Spinal cord (tissue), 10 donors: ENCODE measurements around the gene CCDC88C. TPM values are rescaled to one million over a fixed set of nuclear protein-coding genes. Genes with fewer than 3 reads are reported as not detected.
A peak's percentile ranks its signal among the peaks of the same experiment; 100 is the strongest.

Experiments used
- DNase-seq, 6 donors: peaks; one replicate each; pipeline versions ENCODE4 v3.0.0 to v3.0.0-alpha.2; 2013 to 2015; ENCODE audit warnings: low spot score in 6 of 6, low read depth in 4 of 6
- H3K27ac ChIP-seq: one replicate; pipeline ENCODE4 v1.5.1; 2013; ENCODE audit warnings: low read depth, low read length, control low read depth
- H3K27me3 ChIP-seq: one replicate; pipeline ENCODE4 v1.6.1; 2013; ENCODE audit warnings: low read length; ENCODE audit not compliant: control insufficient read depth, insufficient read depth
- H3K36me3 ChIP-seq: one replicate; pipeline ENCODE4 v1.6.1; 2013; ENCODE audit warnings: low read length; ENCODE audit not compliant: control insufficient read depth, insufficient read depth
- H3K4me1 ChIP-seq: one replicate; pipeline ENCODE4 v1.6.1; 2013; ENCODE audit warnings: low read length; ENCODE audit not compliant: control insufficient read depth, insufficient read depth
- H3K4me3 ChIP-seq: one replicate; pipeline ENCODE4 v1.5.1; 2013; ENCODE audit warnings: low read depth, low read length, control low read depth
- H3K9me3 ChIP-seq: one replicate; pipeline ENCODE4 v1.6.1; 2013; ENCODE audit warnings: low read length; ENCODE audit not compliant: control insufficient read depth, insufficient read depth
- WGBS: methylation state at CpG from one replicate; pipeline ENCODE4 v1.1.5; 2013; ENCODE audit warnings: missing lambda C conversion rate; ENCODE audit not compliant: insufficient coverage; 5-methylcytosine and 5-hydroxymethylcytosine counted together
- polyA plus RNA-seq, 2 donors: library from polyadenylated mRNA; unstranded; fragments of 120-200 nt; gene quantifications; one replicate each; pipeline ENCODE4 v1.2.1, GENCODE V29; 2013; ENCODE audit not compliant: insufficient read length in 2 of 2
- total RNA-seq, 2 donors: library from RNA; depleted of rRNA in 1 of 2; stranded (reverse); fragments of 120-200 nt in 1 of 2; fragments of >200 nt in 1 of 2; gene quantifications; one replicate each; pipeline versions ENCODE4 v1.2.3 to v1.2.4, GENCODE V29; 2013 to 2014
- donor health status: healthy.

Gene CCDC88C
- total and polyA plus RNA-seq, 4 donors, result 8.8 to 22.6 (median 19.9) TPM

GRCh38 chr14:91341334-91341733, 76.3 kb downstream of the CCDC88C start:
- H3K27me3 ChIP-seq, result no peaks in the 10 kb centered on the region
- 93% methylated on average over 2 of the region's 2 CpGs for WGBS
- H3K36me3 ChIP-seq, result peaks cover 46% of the 10 kb centered on the region
- peaks cover 2% of the 10 kb centered on the region for H3K4me1 ChIP-seq
- H3K27ac ChIP-seq, result no peak overlapping the region
- H3K4me3 ChIP-seq, result no peak overlapping the region
- no peaks in the 10 kb centered on the region for H3K9me3 ChIP-seq
- no peak for DNase-seq

DNA sequence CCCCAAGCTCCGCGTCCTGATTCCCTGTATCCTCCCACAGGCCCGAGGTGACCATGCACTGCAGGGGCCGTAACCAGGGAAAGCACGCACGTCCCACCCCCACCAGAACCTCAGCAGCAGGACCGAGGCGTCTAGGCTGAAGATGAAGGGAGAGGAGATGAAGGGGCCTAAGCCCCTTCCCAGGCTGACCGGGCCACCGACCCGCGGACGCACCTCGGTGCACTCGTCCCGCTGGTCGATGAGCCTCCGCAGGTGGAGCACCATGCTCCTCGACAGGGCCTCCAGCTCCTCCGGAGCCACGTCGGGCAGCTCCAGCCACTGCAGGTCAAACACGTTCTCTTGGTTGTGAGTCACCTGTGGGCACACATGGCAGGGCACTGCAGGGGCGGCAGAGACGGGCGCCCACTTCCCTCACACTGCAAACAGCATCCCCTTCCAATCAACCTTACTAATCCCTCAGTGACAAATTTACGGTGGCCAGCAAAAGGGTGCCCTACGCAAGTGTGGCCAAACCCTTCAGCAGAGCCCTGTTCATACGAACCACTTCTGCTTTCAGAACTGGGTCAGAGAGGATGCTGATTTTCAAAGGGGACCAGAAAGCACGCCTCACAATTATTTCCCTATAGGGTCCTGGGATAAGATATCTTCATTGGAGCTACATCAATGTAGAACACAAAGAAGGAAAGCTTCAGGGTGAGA, 77.8 kb downstream of the CCDC88C start:
- Histone ChIP-seq H3K4me3 (no peak overlapping the region), H3K27ac (no peak overlapping the region), H3K36me3 (peaks cover 56% of the 10 kb centered on the region), H3K27me3 (no peaks in the 10 kb centered on the region), H3K4me1 (peaks cover 7% of the 10 kb centered on the region), H3K9me3 (no peaks in the 10 kb centered on the region)
- no peak for DNase-seq
- 94% methylated on average over 21 of the region's 30 CpGs for WGBS

GRCh38 chr14:91339076-91339475, 78.5 kb downstream of the CCDC88C start:
- Histone ChIP-seq H3K27me3 (no peaks in the 10 kb centered on the region), H3K9me3 (no peaks in the 10 kb centered on the region), H3K27ac (no peak overlapping the region), H3K4me1 (peaks cover 7% of the 10 kb centered on the region), H3K36me3 (peaks cover 62% of the 10 kb centered on the region), H3K4me3 (no peak overlapping the region)
- 96% methylated on average over 17 of the region's 17 CpGs for WGBS
- no peak for DNase-seq

GRCh38 chr14:91338379-91338778, 79.2 kb downstream of the CCDC88C start:
- Histone ChIP-seq H3K36me3 (peaks cover 64% of the 10 kb centered on the region), H3K27ac (no peak overlapping the region), H3K4me3 (no peak overlapping the region), H3K4me1 (peaks cover 7% of the 10 kb centered on the region), H3K9me3 (no peaks in the 10 kb centered on the region), H3K27me3 (no peaks in the 10 kb centered on the region)
- WGBS, result 94% methylated on average over 3 of the region's 7 CpGs
- no peak for DNase-seq

DNA sequence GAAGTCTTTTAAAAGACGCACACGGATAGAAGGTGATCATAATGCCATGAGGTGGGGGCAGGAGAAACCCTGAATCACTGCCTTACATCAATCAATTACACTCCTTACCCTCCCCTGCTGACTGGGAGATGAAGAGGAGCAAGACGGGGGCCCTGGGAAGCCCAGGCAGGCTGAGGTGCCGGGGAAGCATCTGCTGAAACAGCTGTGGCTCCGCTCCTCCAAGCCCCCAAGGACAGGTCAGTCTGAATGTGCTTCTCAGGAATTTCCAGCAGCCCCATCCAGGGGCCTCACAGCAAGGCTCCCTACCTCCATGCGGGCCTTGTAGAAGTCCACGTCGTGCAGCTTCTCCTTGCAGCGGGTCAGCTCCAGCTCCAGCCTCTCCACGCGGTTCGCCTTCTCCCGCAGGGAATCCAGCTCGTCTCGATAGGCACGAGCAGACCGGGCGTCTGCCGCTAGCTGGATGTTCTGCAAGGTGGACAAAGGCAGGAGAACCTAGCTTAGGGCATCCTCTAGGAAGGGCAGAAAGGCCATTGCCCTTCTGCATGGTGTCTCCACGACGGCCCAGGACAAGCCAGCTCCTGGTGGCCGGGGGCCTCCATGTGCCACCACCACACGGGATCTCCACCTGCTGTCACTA, 79.8 kb downstream of the CCDC88C start:
- no peak overlapping the region for H3K4me3 ChIP-seq
- no peak for DNase-seq
- H3K27ac ChIP-seq, result no peak overlapping the region
- no peaks in the 10 kb centered on the region for H3K9me3 ChIP-seq
- H3K27me3 ChIP-seq, result no peaks in the 10 kb centered on the region
- H3K36me3 ChIP-seq, result peaks cover 59% of the 10 kb centered on the region
- 88% methylated on average over 20 of the region's 23 CpGs for WGBS
- H3K4me1 ChIP-seq, result peaks cover 7% of the 10 kb centered on the region

DNA sequence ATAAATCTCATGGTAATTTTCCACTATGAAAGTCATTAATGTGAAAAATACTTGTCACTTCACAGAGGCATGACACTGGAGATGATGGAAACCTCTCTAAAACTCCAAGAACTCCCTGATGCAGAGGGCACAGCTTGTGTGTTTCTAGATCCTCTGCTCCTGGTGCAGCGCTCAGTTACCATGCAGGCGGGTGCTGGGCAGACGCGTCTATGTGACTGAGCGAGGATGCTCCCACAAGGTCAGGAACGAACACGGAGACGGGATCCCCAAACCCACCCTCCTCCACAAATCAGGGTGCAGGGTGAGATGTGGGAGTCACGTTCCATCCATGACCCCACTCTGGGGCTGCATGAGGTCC, 81.5 kb downstream of the CCDC88C start:
- Histone ChIP-seq H3K4me3 (no peak overlapping the region), H3K27me3 (no peaks in the 10 kb centered on the region), H3K36me3 (peaks cover 61% of the 10 kb centered on the region), H3K27ac (no peak overlapping the region), H3K9me3 (no peaks in the 10 kb centered on the region), H3K4me1 (peaks cover 14% of the 10 kb centered on the region)
- no peak for DNase-seq
- WGBS, result 80% methylated on average over 7 of the region's 9 CpGs

- DNase-seq, result peak in 1 of 6 donors; percentile 75
- 82% methylated on average over 16 of the region's 19 CpGs for WGBS
- Histone ChIP-seq H3K9me3 (no peaks in the 10 kb centered on the region), H3K4me1 (peaks cover 17% of the 10 kb centered on the region), H3K27me3 (no peaks in the 10 kb centered on the region), H3K36me3 (peaks cover 62% of the 10 kb centered on the region), H3K27ac (no peak overlapping the region), H3K4me3 (no peak overlapping the region)
Observed at GRCh38 chr14:91335191-91336092, 82.2 kb downstream of the CCDC88C start.

DNA sequence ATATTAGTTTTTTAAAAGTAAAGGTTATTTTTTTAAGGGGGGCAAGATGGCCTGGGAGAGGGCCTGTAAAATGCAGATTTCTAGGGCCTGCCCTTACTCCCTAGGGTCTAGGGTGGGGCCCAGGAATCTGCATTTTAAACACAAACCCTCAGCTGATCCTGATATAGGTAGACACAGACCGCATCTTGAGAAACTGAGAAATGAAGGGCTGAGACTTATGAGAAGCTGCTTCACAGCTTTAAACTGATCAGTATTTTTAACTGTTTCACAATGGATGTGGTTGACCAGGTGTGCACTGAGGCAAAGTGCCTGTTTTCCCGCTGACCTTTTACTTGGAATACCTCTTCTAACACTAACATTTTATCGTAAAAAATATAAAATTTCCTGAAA, 84.0 kb downstream of the CCDC88C start:
- no CpG with 5 or more reads among the region's 3 CpGs for WGBS

GRCh38 chr14:91332986-91333649, 84.5 kb downstream of the CCDC88C start:
- H3K4me3 ChIP-seq, result no peak overlapping the region
- H3K9me3 ChIP-seq, result no peaks in the 10 kb centered on the region
- H3K27me3 ChIP-seq, result no peaks in the 10 kb centered on the region
- DNase-seq, result peak in 2 of 6 donors; percentile 47 to 94
- 83% methylated on average over 1 of the region's 17 CpGs for WGBS
- no peak overlapping the region for H3K27ac ChIP-seq
- H3K4me1 ChIP-seq, result peaks cover 17% of the 10 kb centered on the region
- peaks cover 49% of the 10 kb centered on the region for H3K36me3 ChIP-seq

More for the DNA sequence above, 84.0 kb downstream of the CCDC88C start:
- H3K4me1 ChIP-seq, result peaks cover 17% of the 10 kb centered on the region
- no peak overlapping the region for H3K4me3 ChIP-seq
- peaks cover 53% of the 10 kb centered on the region for H3K36me3 ChIP-seq
- no peak overlapping the region for H3K27ac ChIP-seq
- H3K27me3 ChIP-seq, result no peaks in the 10 kb centered on the region
- no peaks in the 10 kb centered on the region for H3K9me3 ChIP-seq
- DNase-seq, result no peak
